K562 (cell line): ENCODE measurements around the gene ERCC1. TPM values are rescaled to one million over a fixed set of nuclear protein-coding genes. Genes with fewer than 3 reads are reported as not detected.
A peak's percentile ranks its signal among the peaks of the same experiment; 100 is the strongest.

Experiments used
- ATF1 ChIP-seq, 2 experiments: fragments of 450-650 bp in 1 of 2; IDR thresholded peaks; 2 replicates each; pipeline ENCODE4 v1.6.1; 2016; ENCODE audit warnings: missing compliant biosample characterization in 1 of 2, missing genetic modification characterization in 1 of 2
- BRD4 ChIP-seq: fragments of 200-600 bp; sonication (generic); IDR thresholded peaks from 2 replicates; pipeline ENCODE4 v1.6.1; 2017; ENCODE audit warnings: inconsistent platforms
- COPS2 ChIP-seq: fragments of 450-650 bp; conservative IDR thresholded peaks from 2 replicates; pipeline ENCODE4 v1.6.1; 2016; ENCODE audit warnings: mild to moderate bottlenecking, moderate library complexity
- KDM5B ChIP-seq: fragments of 200-600 bp; sonication (generic); IDR thresholded peaks from 2 replicates; pipeline ENCODE4 v1.6.1; 2012; ENCODE audit warnings: low read depth, mild to moderate bottlenecking, moderate library complexity, low read length, control low read depth, inconsistent platforms; ENCODE audit not compliant: insufficient replicate concordance
- MBD2 ChIP-seq: sonication (generic); IDR thresholded peaks from 2 replicates; pipeline ENCODE4 v1.6.1; 2016; ENCODE audit warnings: low read depth, borderline replicate concordance
- MTA3 ChIP-seq: fragments of 450-650 bp; formaldehyde crosslinking; IDR thresholded peaks from 2 replicates; pipeline ENCODE4 v1.6.1; 2017; ENCODE audit warnings: mild to moderate bottlenecking, borderline replicate concordance
- NFRKB ChIP-seq: fragments of 450-650 bp; IDR thresholded peaks from 2 replicates; pipeline ENCODE4 v1.6.1; 2016; ENCODE audit warnings: low read depth
- NR2C1 ChIP-seq, 2 experiments: fragments of 450-650 bp; IDR thresholded peaks; 2 replicates each; pipeline ENCODE4 v1.6.1; 2017; ENCODE audit warnings: mild to moderate bottlenecking in 2 of 2, antibody characterized with exemption in 1 of 2, inconsistent platforms in 1 of 2, missing compliant biosample characterization in 1 of 2, missing genetic modification characterization in 1 of 2
- PHF21A ChIP-seq: fragments of 450-650 bp; IDR thresholded peaks from 2 replicates; pipeline ENCODE4 v1.6.1; 2017; ENCODE audit warnings: low read depth, borderline replicate concordance
- RAD51 ChIP-seq: fragments of 450-650 bp; IDR thresholded peaks from 2 replicates; pipeline ENCODE4 v1.7.1; 2016; ENCODE audit warnings: low read depth, mild to moderate bottlenecking, borderline replicate concordance
- SMC3 ChIP-seq: conservative IDR thresholded peaks from 2 replicates; pipeline ENCODE4 v1.6.1; 2011; ENCODE audit warnings: low read depth, low read length, improper control_type of control experiment; ENCODE audit not compliant: insufficient read depth
- ZBED1 ChIP-seq: IDR thresholded peaks from 2 replicates; pipeline ENCODE4 v1.6.1; 2014
- ZNF584 ChIP-seq: fragments of 200-800 bp; sonication (Bioruptor generic); IDR thresholded peaks from 2 replicates; pipeline ENCODE4 v1.6.1; 2016; ENCODE audit warnings: low read depth, mild to moderate bottlenecking, missing genetic modification characterization, missing compliant biosample characterization
- polyA plus RNA-seq, 8 experiments: library from polyadenylated mRNA; depleted of rRNA in 4 of 8; stranded (reverse) in 5 of 8; unstranded in 3 of 8; fragments of >200 nt; fragmentation: Nextera tagmentation in 2 of 8; fragmentation: Illumina TruSeq in 1 of 8; extraction: Ambion mirVana in 2 of 8; extraction: Trizol in 1 of 8; gene quantifications; 2 replicates each; pipeline versions ENCODE4 v1.2.1 to v1.2.3, GENCODE V29; 2011 to 2014; ENCODE audit warnings: inconsistent platforms in 1 of 8, missing spikeins in 1 of 8
- total RNA-seq, 7 experiments: library from RNA; depleted of rRNA in 6 of 7; stranded (reverse); fragments of >200 nt in 6 of 7; fragmentation: Illumina TruSeq in 2 of 7; extraction: Trizol in 2 of 7; gene quantifications; 2 replicates each; pipeline versions ENCODE4 v1.2.1 to v1.2.3, GENCODE V29; 2011 to 2021; ENCODE audit warnings: low replicate concordance in 1 of 7
- TF ChIP-seq, protein P1 (sequence below): fragments of 250-450 bp; sonication (Bioruptor Pico); IDR thresholded peaks from 2 replicates; pipeline ENCODE4 v1.5.0; 2022; ENCODE audit warnings: mild to moderate bottlenecking
- TF ChIP-seq, protein P2 (sequence below): fragments of 250-450 bp; sonication (Bioruptor Pico); IDR thresholded peaks from 2 replicates; pipeline ENCODE4 v1.4.0; 2020; ENCODE audit warnings: mild to moderate bottlenecking, moderate library complexity, borderline replicate concordance
- TF ChIP-seq, protein P3 (sequence below): fragments of 250-450 bp; sonication (Bioruptor Pico); IDR thresholded peaks from 2 replicates; pipeline ENCODE4 v1.5.0; 2021; ENCODE audit warnings: mild to moderate bottlenecking, moderate library complexity
- TF ChIP-seq, protein P4 (sequence below): sonication (generic); formaldehyde crosslinking; IDR thresholded peaks from 2 replicates; pipeline ENCODE4 v1.8.0; 2022; ENCODE audit warnings: missing genetic modification reagents, mild to moderate bottlenecking, moderate library complexity, borderline replicate concordance

ERCC1 gene
- total and polyA plus RNA-seq, 9 of the 15 experiments (the other 6 are each of a cell fraction or from before 2014, with no cell fraction given) = 9.3 to 92.6 (median 60.0) TPM

DNA sequence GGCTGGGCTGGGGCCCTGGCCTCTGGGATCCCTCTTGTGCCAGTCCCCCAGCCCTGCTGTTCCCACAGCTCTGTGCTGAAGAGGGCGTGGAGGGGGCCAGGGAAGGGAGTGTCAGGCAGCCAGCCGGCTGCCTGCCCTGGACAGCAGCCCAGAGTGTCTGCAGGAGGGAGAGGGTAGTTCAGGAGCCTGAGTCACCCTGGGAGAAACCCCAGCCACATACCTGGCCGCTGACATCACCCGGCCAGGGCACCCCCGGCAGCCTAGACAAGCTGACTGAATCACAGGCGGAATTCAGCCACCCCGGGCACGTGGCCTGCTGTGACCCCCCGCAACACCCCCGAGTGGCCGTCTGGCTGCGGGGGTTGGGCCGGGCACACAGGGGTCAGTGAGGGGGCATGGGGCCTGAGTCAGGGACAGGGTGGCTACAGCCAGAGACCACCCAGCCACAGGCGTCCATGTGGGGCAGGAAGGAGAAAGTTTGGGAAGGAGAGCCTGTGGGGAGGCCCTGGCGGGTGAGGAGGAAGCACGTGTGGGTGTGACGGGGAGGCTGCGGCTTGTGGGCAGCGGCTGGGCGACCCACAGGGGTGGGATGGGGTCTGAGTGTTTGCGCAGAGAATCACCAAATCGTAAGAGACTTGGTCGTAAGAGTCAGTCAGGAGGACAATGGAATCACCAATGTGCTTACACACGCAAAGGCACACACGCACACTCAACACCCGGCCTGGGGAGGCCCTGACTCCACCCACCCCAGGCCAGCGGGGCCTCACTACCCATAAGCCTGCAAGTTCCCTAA is 32.2 kb upstream of the ERCC1 start (continued):
- TF ChIP-seq, protein P1, sequence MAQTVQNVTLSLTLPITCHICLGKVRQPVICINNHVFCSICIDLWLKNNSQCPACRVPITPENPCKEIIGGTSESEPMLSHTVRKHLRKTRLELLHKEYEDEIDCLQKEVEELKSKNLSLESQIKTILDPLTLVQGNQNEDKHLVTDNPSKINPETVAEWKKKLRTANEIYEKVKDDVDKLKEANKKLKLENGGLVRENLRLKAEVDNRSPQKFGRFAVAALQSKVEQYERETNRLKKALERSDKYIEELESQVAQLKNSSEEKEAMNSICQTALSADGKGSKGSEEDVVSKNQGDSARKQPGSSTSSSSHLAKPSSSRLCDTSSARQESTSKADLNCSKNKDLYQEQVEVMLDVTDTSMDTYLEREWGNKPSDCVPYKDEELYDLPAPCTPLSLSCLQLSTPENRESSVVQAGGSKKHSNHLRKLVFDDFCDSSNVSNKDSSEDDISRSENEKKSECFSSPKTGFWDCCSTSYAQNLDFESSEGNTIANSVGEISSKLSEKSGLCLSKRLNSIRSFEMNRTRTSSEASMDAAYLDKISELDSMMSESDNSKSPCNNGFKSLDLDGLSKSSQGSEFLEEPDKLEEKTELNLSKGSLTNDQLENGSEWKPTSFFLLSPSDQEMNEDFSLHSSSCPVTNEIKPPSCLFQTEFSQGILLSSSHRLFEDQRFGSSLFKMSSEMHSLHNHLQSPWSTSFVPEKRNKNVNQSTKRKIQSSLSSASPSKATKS (CRISPR knock-in tag) = no peak
- TF ChIP-seq BRD4 = no peak
- TF ChIP-seq ZBED1 = 0 out of 2 replicates have a peak, but pooled peaks have one; percentile 23
- TF ChIP-seq NFRKB = peak; percentile 55; the same call in 1 of the 2 replicates
- TF ChIP-seq NR2C1 (IDR thresholded peaks at IDR 0.05) = no peak
- peak; percentile 53 for TF ChIP-seq NR2C1 (tag; IDR thresholded peaks at IDR 0.05)
- peak; percentile 72 for TF ChIP-seq RAD51
- no peak for TF ChIP-seq SMC3
- TF ChIP-seq MBD2 = no peak; the same call in 1 of the 2 replicates
- peak; percentile 32 for TF ChIP-seq KDM5B
- TF ChIP-seq, protein P2, sequence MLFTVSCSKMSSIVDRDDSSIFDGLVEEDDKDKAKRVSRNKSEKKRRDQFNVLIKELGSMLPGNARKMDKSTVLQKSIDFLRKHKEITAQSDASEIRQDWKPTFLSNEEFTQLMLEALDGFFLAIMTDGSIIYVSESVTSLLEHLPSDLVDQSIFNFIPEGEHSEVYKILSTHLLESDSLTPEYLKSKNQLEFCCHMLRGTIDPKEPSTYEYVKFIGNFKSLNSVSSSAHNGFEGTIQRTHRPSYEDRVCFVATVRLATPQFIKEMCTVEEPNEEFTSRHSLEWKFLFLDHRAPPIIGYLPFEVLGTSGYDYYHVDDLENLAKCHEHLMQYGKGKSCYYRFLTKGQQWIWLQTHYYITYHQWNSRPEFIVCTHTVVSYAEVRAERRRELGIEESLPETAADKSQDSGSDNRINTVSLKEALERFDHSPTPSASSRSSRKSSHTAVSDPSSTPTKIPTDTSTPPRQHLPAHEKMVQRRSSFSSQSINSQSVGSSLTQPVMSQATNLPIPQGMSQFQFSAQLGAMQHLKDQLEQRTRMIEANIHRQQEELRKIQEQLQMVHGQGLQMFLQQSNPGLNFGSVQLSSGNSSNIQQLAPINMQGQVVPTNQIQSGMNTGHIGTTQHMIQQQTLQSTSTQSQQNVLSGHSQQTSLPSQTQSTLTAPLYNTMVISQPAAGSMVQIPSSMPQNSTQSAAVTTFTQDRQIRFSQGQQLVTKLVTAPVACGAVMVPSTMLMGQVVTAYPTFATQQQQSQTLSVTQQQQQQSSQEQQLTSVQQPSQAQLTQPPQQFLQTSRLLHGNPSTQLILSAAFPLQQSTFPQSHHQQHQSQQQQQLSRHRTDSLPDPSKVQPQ (CRISPR knock-in tag) = peak; percentile 37; the same call in 1 of the 2 replicates
- TF ChIP-seq PHF21A = no peak
- TF ChIP-seq, protein P3, sequence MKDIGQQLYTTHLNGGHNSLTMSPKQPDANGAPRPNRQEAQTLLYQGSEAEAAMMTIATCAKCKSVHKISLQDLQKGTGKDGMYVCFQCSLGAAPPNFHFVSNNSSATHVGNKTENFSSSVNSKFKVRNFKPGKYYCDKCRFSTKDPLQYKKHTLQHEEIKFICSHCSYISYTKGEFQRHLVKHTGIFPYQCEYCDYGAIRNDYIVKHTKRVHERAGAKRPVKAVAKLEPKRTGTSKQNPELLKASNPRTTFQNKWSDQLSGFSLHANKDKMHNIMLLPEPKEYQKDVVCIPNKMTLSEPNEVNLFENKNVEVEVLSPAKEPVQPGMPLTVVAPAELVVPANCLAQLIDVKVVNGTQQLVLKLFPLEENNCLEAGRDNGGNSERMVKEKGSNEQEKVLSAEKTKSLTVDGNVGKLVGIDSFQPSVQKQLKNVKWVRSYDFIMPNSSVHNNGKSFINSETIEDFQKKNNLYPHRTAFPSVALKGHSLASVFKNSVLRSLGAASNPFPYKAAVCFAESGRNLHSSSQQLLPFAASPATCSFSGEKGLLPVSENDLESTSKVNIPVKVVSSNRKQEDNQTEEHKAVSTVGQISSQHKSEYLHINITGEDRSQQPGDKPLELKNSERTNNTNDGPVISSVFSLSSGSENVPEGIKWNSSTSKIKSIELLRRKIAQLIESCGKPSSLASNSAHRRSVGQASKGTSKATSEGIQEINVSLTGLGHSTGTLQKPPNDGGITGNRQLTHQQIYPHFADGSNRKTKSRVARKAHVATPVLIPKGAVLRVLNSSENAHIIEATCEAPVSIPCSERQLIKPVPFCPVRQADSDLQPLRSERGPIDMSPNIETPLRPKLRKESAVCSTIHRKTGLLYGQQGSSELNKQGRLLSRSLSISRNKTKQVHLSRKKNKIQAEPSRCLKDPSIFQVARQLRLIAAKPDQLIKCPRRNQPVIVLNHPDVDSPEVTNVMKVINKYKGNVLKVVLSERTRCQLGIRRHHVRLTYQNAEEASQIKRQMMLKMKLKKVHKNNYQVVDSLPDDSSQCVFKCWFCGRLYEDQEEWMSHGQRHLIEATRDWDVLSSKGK (CRISPR knock-in tag) = no peak
- TF ChIP-seq MTA3 = peak; percentile 14; the same call in 1 of the 2 replicates
- TF ChIP-seq, protein P4, sequence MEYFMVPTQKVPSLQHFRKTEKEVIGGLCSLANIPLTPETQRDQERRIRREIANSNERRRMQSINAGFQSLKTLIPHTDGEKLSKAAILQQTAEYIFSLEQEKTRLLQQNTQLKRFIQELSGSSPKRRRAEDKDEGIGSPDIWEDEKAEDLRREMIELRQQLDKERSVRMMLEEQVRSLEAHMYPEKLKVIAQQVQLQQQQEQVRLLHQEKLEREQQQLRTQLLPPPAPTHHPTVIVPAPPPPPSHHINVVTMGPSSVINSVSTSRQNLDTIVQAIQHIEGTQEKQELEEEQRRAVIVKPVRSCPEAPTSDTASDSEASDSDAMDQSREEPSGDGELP = peak; percentile 93
- TF ChIP-seq ZNF584 (CRISPR knock-in tag) = no peak
- no peak for TF ChIP-seq ATF1 (CRISPR knock-in tag; IDR thresholded peaks at IDR 0.05)
- peak; percentile 76 for TF ChIP-seq ATF1 (tag; IDR thresholded peaks at IDR 0.05)
- TF ChIP-seq COPS2 = no peak
